Measurements from ENCODE around the gene RBP4. TPM values are rescaled to one million over a fixed set of nuclear protein-coding genes. Genes with fewer than 3 reads are reported as not detected.
A peak's percentile ranks its signal among the peaks of the same experiment; 100 is the strongest.

Gene RBP4
- total and polyA plus RNA-seq, 4 donors: 8.7 to 37.5 (median 10.8) TPM

GRCh38 chr10:93614101-93614825 lies 13.2 kb upstream of the RBP4 start:
- Histone ChIP-seq H3K27me3 (ENCODE audit: control insufficient read depth in 1 of 2, insufficient read depth in 2 of 2, low read length in 1 of 2) (no peaks in the 10 kb centered on the region), H3K27ac (ENCODE audit: low read depth in 1 of 2, low read length in 2 of 2) (no peak overlapping the region), H3K4me1 (ENCODE audit: control insufficient read depth in 1 of 2, insufficient read depth in 2 of 2, low read length in 2 of 2) (no peaks in the 10 kb centered on the region), H3K4me3 (ENCODE audit: low read length in 2 of 2) (no peak overlapping the region), H3K36me3 (ENCODE audit: control insufficient read depth in 1 of 2, insufficient read depth in 2 of 2, low read length in 1 of 2) (no peaks in the 10 kb centered on the region), H3K9me3 (ENCODE audit: control insufficient read depth, low read length) (no peaks in the 10 kb centered on the region)
- no peak for ATAC-seq (ENCODE audit: low FRiP score)
- intact Hi-C loops (cut with DNase I): no loop called here
- DNase-seq: no peak
- WGBS, 2 donors: 87 to 90% methylated on average over 7 of the region's 7 CpGs

DNA sequence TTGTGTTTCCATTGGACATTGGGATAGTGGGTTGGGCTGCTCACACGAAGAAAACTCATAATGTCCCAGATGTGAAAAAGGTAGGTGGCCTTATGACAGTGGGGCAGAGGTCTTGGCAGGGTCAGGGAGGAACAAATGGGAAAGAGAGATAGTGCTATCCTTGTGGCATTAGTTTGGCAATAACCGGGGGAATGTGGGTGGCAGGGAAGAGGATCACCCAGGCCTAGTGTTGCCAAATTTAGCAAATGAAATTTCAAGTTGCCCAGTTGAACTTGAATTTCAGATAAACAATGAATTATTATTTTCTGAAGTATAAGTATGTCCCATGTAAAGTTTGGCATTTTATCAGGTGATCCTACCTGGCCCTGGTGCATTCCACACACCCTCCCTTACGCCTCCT lies 12.1 kb upstream of the RBP4 start:
- H3K27ac ChIP-seq (ENCODE audit: low read depth in 1 of 2, low read length in 2 of 2): no peak overlapping the region
- ATAC-seq (ENCODE audit: low FRiP score) (no peak), DNase-seq (no peak)
- H3K9me3 ChIP-seq (ENCODE audit: control insufficient read depth, low read length): no peaks in the 10 kb centered on the region
- no peak overlapping the region for H3K4me3 ChIP-seq (ENCODE audit: low read length in 2 of 2)
- H3K4me1 ChIP-seq (ENCODE audit: control insufficient read depth in 1 of 2, insufficient read depth in 2 of 2, low read length in 2 of 2): no peaks in the 10 kb centered on the region
- no peaks in the 10 kb centered on the region for H3K27me3 ChIP-seq (ENCODE audit: control insufficient read depth in 1 of 2, insufficient read depth in 2 of 2, low read length in 1 of 2)
- intact Hi-C loops (cut with DNase I): no loop called here
- H3K36me3 ChIP-seq (ENCODE audit: control insufficient read depth in 1 of 2, insufficient read depth in 2 of 2, low read length in 1 of 2): no peaks in the 10 kb centered on the region
- WGBS, 2 donors: 87 to 89% methylated on average over 3 of the region's 3 CpGs

- Histone ChIP-seq H3K4me3 (ENCODE audit: low read length in 2 of 2) (no peak within 1 kb of the TSS), H3K4me1 (ENCODE audit: control insufficient read depth in 1 of 2, insufficient read depth in 2 of 2, low read length in 2 of 2) (no peaks in the 10 kb centered on the region), H3K27ac (ENCODE audit: low read depth in 1 of 2, low read length in 2 of 2) (no peak within 1 kb of the TSS), H3K9me3 (ENCODE audit: control insufficient read depth, low read length) (peaks cover 1% of the 10 kb centered on the region), H3K36me3 (ENCODE audit: control insufficient read depth in 1 of 2, insufficient read depth in 2 of 2, low read length in 1 of 2) (no peaks in the 10 kb centered on the region), H3K27me3 (ENCODE audit: control insufficient read depth in 1 of 2, insufficient read depth in 2 of 2, low read length in 1 of 2) (no peaks in the 10 kb centered on the region)
- intact Hi-C loops (cut with DNase I): no loop called here
- 92 to 93% methylated on average over 6 of the region's 6 CpGs for WGBS, 2 donors
- ATAC-seq (ENCODE audit: low FRiP score) (no peak), DNase-seq (no peak)
Measured at GRCh38 chr10:93612311-93612710, 11.3 kb upstream of the RBP4 start, which contains the start of gene PDE6C. PDE6C (plus strand) TSS chr10:93612537; CDS start chr10:93612726, 189 bp downstream.

GRCh38 chr10:93608421-93608820 lies 7.4 kb upstream of the RBP4 start:
- ATAC-seq (ENCODE audit: low FRiP score) (no peak), DNase-seq (no peak)
- Histone ChIP-seq H3K4me1 (ENCODE audit: control insufficient read depth in 1 of 2, insufficient read depth in 2 of 2, low read length in 2 of 2) (no peaks in the 10 kb centered on the region), H3K9me3 (ENCODE audit: control insufficient read depth, low read length) (peaks cover 1% of the 10 kb centered on the region), H3K4me3 (ENCODE audit: low read length in 2 of 2) (no peak overlapping the region), H3K27ac (ENCODE audit: low read depth in 1 of 2, low read length in 2 of 2) (no peak overlapping the region), H3K27me3 (ENCODE audit: control insufficient read depth in 1 of 2, insufficient read depth in 2 of 2, low read length in 1 of 2) (no peaks in the 10 kb centered on the region), H3K36me3 (ENCODE audit: control insufficient read depth in 1 of 2, insufficient read depth in 2 of 2, low read length in 1 of 2) (no peaks in the 10 kb centered on the region)
- 87 to 89% methylated on average over 3 of the region's 3 CpGs for WGBS, 2 donors
- intact Hi-C loops (cut with DNase I): no loop called here

GRCh38 chr10:93604146-93604545 lies 3.1 kb upstream of the RBP4 start:
- DNase-seq (no peak), ATAC-seq (ENCODE audit: low FRiP score) (no peak)
- Histone ChIP-seq H3K4me3 (ENCODE audit: low read length in 2 of 2) (no peak overlapping the region), H3K4me1 (ENCODE audit: control insufficient read depth in 1 of 2, insufficient read depth in 2 of 2, low read length in 2 of 2) (peaks cover 0 to 1% of the 10 kb centered on the region in 2 donors), H3K36me3 (ENCODE audit: control insufficient read depth in 1 of 2, insufficient read depth in 2 of 2, low read length in 1 of 2) (no peaks in the 10 kb centered on the region), H3K27me3 (ENCODE audit: control insufficient read depth in 1 of 2, insufficient read depth in 2 of 2, low read length in 1 of 2) (no peaks in the 10 kb centered on the region), H3K27ac (ENCODE audit: low read depth in 1 of 2, low read length in 2 of 2) (no peak overlapping the region), H3K9me3 (ENCODE audit: control insufficient read depth, low read length) (peaks cover 1% of the 10 kb centered on the region)
- whole genome bisulfite sequencing, 2 donors: 37 to 49% methylated on average over 2 of the region's 2 CpGs
- intact Hi-C loops (cut with DNase I): no loop called here

- Histone ChIP-seq H3K27me3 (ENCODE audit: control insufficient read depth in 1 of 2, insufficient read depth in 2 of 2, low read length in 1 of 2) (no peaks in the 10 kb centered on the region), H3K27ac (ENCODE audit: low read depth in 1 of 2, low read length in 2 of 2) (no peak overlapping the region), H3K4me3 (ENCODE audit: low read length in 2 of 2) (no peak overlapping the region), H3K4me1 (ENCODE audit: control insufficient read depth in 1 of 2, insufficient read depth in 2 of 2, low read length in 2 of 2) (peaks cover 0 to 1% of the 10 kb centered on the region in 2 donors), H3K9me3 (ENCODE audit: control insufficient read depth, low read length) (peaks cover 1% of the 10 kb centered on the region), H3K36me3 (ENCODE audit: control insufficient read depth in 1 of 2, insufficient read depth in 2 of 2, low read length in 1 of 2) (no peaks in the 10 kb centered on the region)
- DNase-seq (no peak), ATAC-seq (ENCODE audit: low FRiP score) (no peak)
- intact Hi-C loops (cut with DNase I): no loop called here
- 96 to 97% methylated on average over 2 of the region's 2 CpGs for WGBS, 2 donors
Measured at GRCh38 chr10:93603023-93603422, 2.0 kb upstream of the RBP4 start.

- H3K27me3 ChIP-seq (ENCODE audit: control insufficient read depth in 1 of 2, insufficient read depth in 2 of 2, low read length in 1 of 2): no peaks in the 10 kb centered on the region
- H3K36me3 ChIP-seq (ENCODE audit: control insufficient read depth in 1 of 2, insufficient read depth in 2 of 2, low read length in 1 of 2): no peaks in the 10 kb centered on the region
- DNase-seq (no peak), ATAC-seq (ENCODE audit: low FRiP score) (no peak)
- H3K4me1 ChIP-seq (ENCODE audit: control insufficient read depth in 1 of 2, insufficient read depth in 2 of 2, low read length in 2 of 2): peaks cover 0 to 1% of the 10 kb centered on the region in 2 donors
- no peak overlapping the region for H3K27ac ChIP-seq (ENCODE audit: low read depth in 1 of 2, low read length in 2 of 2)
- WGBS, 2 donors: 16% methylated on average over 7 of the region's 7 CpGs
- H3K9me3 ChIP-seq (ENCODE audit: control insufficient read depth, low read length): no peaks in the 10 kb centered on the region
- H3K4me3 ChIP-seq (ENCODE audit: low read length in 2 of 2): peak overlapping the region in 1 of 2 donors; percentile 58
- intact Hi-C loops (cut with DNase I): no loop called here
Measured at GRCh38 chr10:93601774-93602162, 733 bp upstream of the RBP4 start.

DNA sequence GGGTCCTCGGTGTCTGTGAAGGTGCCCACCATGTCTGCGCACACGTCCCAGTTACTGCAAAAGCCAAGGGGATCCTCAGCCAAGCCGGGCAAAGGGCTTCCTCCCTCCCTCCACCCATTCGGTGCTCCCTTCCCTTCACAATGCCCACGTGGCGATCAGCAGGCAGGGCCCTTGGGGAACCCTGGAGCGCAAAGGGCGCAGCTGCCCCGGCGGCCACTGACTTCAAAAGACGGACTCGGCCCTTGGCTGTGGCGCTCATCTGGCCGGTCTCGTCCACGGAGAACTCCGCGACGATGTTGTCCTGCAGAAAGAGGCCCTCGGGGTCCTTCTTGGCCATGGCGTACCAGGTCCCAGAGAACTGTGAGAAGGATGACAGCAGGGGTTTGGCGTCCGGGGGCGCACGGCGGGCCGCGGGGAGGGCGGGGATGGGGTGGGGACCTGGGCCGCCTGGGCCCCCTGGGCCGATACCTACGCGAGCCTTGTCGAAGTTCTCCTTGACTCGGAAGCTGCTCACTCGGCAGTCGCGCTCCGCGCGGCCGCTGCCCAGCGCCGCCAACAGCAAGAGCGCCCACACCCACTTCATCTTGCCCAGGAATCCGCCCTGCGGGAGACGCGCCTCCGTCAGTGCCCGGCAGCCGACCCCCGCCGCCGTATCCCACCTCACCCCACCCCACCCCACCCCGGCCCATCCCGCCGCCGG lies 439 bp downstream of the RBP4 start:
- DNase-seq (peak in 1 of 2 donors; percentile 84), ATAC-seq (ENCODE audit: low FRiP score) (peak; percentile 53)
- no peak overlapping the region for H3K27ac ChIP-seq (ENCODE audit: low read depth in 1 of 2, low read length in 2 of 2)
- WGBS, 2 donors: 10 to 13% methylated on average over 47 to 60 of the region's 60 CpGs
- H3K4me1 ChIP-seq (ENCODE audit: control insufficient read depth in 1 of 2, insufficient read depth in 2 of 2, low read length in 2 of 2): peaks cover 0 to 1% of the 10 kb centered on the region in 2 donors
- no peaks in the 10 kb centered on the region for H3K9me3 ChIP-seq (ENCODE audit: control insufficient read depth, low read length)
- no peaks in the 10 kb centered on the region for H3K27me3 ChIP-seq (ENCODE audit: control insufficient read depth in 1 of 2, insufficient read depth in 2 of 2, low read length in 1 of 2)
- no peaks in the 10 kb centered on the region for H3K36me3 ChIP-seq (ENCODE audit: control insufficient read depth in 1 of 2, insufficient read depth in 2 of 2, low read length in 1 of 2)
- H3K4me3 ChIP-seq (ENCODE audit: low read length in 2 of 2): peak overlapping the region; percentile 13 to 58
- intact Hi-C loops (cut with DNase I): no loop called here

DNA sequence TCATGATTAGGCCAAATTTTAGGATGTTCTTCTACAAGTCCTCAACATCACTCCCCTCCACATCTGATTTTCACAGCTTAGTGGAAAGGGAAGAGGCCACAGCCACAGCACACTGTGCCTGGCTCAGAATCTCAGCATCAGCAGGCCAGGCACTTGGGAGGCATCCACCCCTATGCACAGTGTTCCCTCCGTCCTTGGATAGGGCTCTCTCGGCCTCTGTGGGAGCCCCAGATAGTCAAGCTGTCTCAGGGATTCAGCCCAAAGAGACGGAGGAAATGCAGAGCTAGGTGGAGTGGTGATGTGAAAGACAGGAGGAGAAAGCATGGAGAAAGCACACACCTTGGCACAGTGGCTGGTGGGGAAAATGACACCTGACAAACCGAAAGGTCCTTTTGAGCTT lies 1.3 kb downstream of the RBP4 start:
- WGBS, 2 donors: 84 to 88% methylated on average over 4 of the region's 4 CpGs
- H3K27me3 ChIP-seq (ENCODE audit: control insufficient read depth in 1 of 2, insufficient read depth in 2 of 2, low read length in 1 of 2): no peaks in the 10 kb centered on the region

More for the DNA sequence above, 1.3 kb downstream of the RBP4 start:
- intact Hi-C loops (cut with DNase I): no loop called here
- ATAC-seq (ENCODE audit: low FRiP score): no peak
- H3K36me3 ChIP-seq (ENCODE audit: control insufficient read depth in 1 of 2, insufficient read depth in 2 of 2, low read length in 1 of 2): no peaks in the 10 kb centered on the region
- H3K4me3 ChIP-seq (ENCODE audit: low read length in 2 of 2): no peak overlapping the region
- no peaks in the 10 kb centered on the region for H3K9me3 ChIP-seq (ENCODE audit: control insufficient read depth, low read length)
- H3K4me1 ChIP-seq (ENCODE audit: control insufficient read depth in 1 of 2, insufficient read depth in 2 of 2, low read length in 2 of 2): peaks cover 0 to 1% of the 10 kb centered on the region in 2 donors
- no peak overlapping the region for H3K27ac ChIP-seq (ENCODE audit: low read depth in 1 of 2, low read length in 2 of 2)
- DNase-seq: no peak

Measured in aorta (tissue), 5 donors.